K562 (cell line): Measurements from ENCODE around the gene MCTS1. TPM values are rescaled to one million over a fixed set of nuclear protein-coding genes. Genes with fewer than 3 reads are reported as not detected.

ENCODE experiments used
- ARHGAP35 ChIP-seq: fragments of 450-650 bp; IDR thresholded peaks from 2 replicates; pipeline ENCODE4 v1.6.1; 2018; ENCODE audit not compliant: partially characterized antibody
- CBFA2T3 ChIP-seq: fragments of 450-650 bp; IDR thresholded peaks from 2 replicates; pipeline ENCODE4 v1.6.1; 2017
- CBX3 ChIP-seq, 2 experiments: IDR thresholded peaks; 1 replicate in 1 of 2; 2 replicates in 1 of 2; pipeline ENCODE4 v1.6.1; 2012; ENCODE audit warnings: inconsistent platforms in 2 of 2, low read length in 2 of 2, borderline replicate concordance in 1 of 2, control low read depth in 1 of 2
- DMBX1 ChIP-seq: fragments of 250-450 bp; sonication (Bioruptor Pico); IDR thresholded peaks from 2 replicates; pipeline ENCODE4 v1.8.0; 2022; ENCODE audit warnings: inconsistent platforms, mild to moderate bottlenecking, moderate library complexity, borderline replicate concordance
- EP400 ChIP-seq: fragments of 450-650 bp; IDR thresholded peaks from 2 replicates; pipeline ENCODE4 v1.6.1; 2017; ENCODE audit warnings: antibody characterized with exemption, mild to moderate bottlenecking, moderate library complexity
- JUN ChIP-seq, 2 experiments: sonication (generic) in 1 of 2; formaldehyde crosslinking in 1 of 2; IDR thresholded peaks; 2 replicates each; pipeline versions ENCODE4 v1.6.1 to v1.8.0; 2012 to 2022; ENCODE audit warnings: borderline replicate concordance in 2 of 2, mild to moderate bottlenecking in 2 of 2, improper control_type of control experiment in 1 of 2, low read depth in 1 of 2, low read length in 1 of 2, missing genetic modification reagents in 1 of 2
- JUND ChIP-seq, 2 experiments: IDR thresholded peaks; 2 replicates in 1 of 2; 3 replicates in 1 of 2; pipeline ENCODE4 v1.6.1; 2011; ENCODE audit warnings: borderline replicate concordance in 2 of 2, low read depth in 2 of 2, low read length in 2 of 2, improper control_type of control experiment in 1 of 2, missing biosample characterization in 1 of 2, missing genetic modification characterization in 1 of 2, missing genetic modification reagents in 1 of 2
- L3MBTL2 ChIP-seq: fragments of 450-650 bp; IDR thresholded peaks from 2 replicates; pipeline ENCODE4 v1.6.1; 2016; ENCODE audit warnings: mild to moderate bottlenecking, moderate library complexity
- POLR2A ChIP-seq: fragments of 450-650 bp; conservative IDR thresholded peaks from 2 replicates; pipeline ENCODE4 v1.6.1; 2016
- RHOXF2B ChIP-seq: fragments of 250-450 bp; sonication (Bioruptor Pico); conservative IDR thresholded peaks from 2 replicates; pipeline ENCODE4 v1.5.1; 2021
- YY1 ChIP-seq, 3 experiments: IDR thresholded peaks; 2 replicates each; pipeline ENCODE4 v1.6.1; 2011; ENCODE audit warnings: low read length in 2 of 3, mild to moderate bottlenecking in 2 of 3, moderate library complexity in 2 of 3, borderline replicate concordance in 1 of 3, control low read depth in 1 of 3, low read depth in 1 of 3; ENCODE audit not compliant: insufficient read depth in 3 of 3, insufficient replicate concordance in 2 of 3, control insufficient read depth in 1 of 3, insufficient read length in 1 of 3; ENCODE audit errors: extremely low read depth in 1 of 3
- ZNF316 ChIP-seq: fragments of 450-650 bp; IDR thresholded peaks from 2 replicates; pipeline ENCODE4 v1.6.1; 2016
- polyA plus RNA-seq, 8 experiments: library from polyadenylated mRNA; depleted of rRNA in 4 of 8; stranded (reverse) in 5 of 8; unstranded in 3 of 8; fragments of >200 nt; fragmentation: Nextera tagmentation in 2 of 8; fragmentation: Illumina TruSeq in 1 of 8; extraction: Ambion mirVana in 2 of 8; extraction: Trizol in 1 of 8; gene quantifications; 2 replicates each; pipeline versions ENCODE4 v1.2.1 to v1.2.3, GENCODE V29; 2011 to 2014; ENCODE audit warnings: inconsistent platforms in 1 of 8, missing spikeins in 1 of 8
- total RNA-seq, 7 experiments: library from RNA; depleted of rRNA in 6 of 7; stranded (reverse); fragments of >200 nt in 6 of 7; fragmentation: Illumina TruSeq in 2 of 7; extraction: Trizol in 2 of 7; gene quantifications; 2 replicates each; pipeline versions ENCODE4 v1.2.1 to v1.2.3, GENCODE V29; 2011 to 2021; ENCODE audit warnings: low replicate concordance in 1 of 7
- TF ChIP-seq, protein P1 (sequence below): sonication (generic); formaldehyde crosslinking; IDR thresholded peaks from 2 replicates; pipeline ENCODE4 v1.9.0; 2022; ENCODE audit warnings: mild to moderate bottlenecking, missing genetic modification reagents
- TF ChIP-seq, protein P2 (sequence below): fragments of 250-450 bp; sonication (Bioruptor Pico); IDR thresholded peaks from 2 replicates; pipeline ENCODE4 v1.8.0; 2021; ENCODE audit warnings: moderate library complexity, mild to moderate bottlenecking, inconsistent platforms
- TF ChIP-seq, protein P3 (sequence below): fragments of 250-450 bp; sonication (Bioruptor Pico); IDR thresholded peaks from 2 replicates; pipeline ENCODE4 v1.5.0; 2021; ENCODE audit warnings: mild to moderate bottlenecking, moderate library complexity
- TF ChIP-seq, protein P4 (sequence below): fragments of 450-650 bp; IDR thresholded peaks from 2 replicates; pipeline ENCODE4 v1.6.1; 2016
- TF ChIP-seq, protein P5 (sequence below), 2 experiments: fragments of 450-650 bp; conservative IDR thresholded peaks; 2 replicates each; pipeline ENCODE4 v1.6.1; 2017; ENCODE audit warnings: mild to moderate bottlenecking in 2 of 2, moderate library complexity in 2 of 2

The MCTS1 gene
- total and polyA plus RNA-seq, 9 of the 15 experiments (the other 6 are each of a cell fraction or from before 2014, with no cell fraction given): 65.3 to 300 (median 152) TPM

DNA sequence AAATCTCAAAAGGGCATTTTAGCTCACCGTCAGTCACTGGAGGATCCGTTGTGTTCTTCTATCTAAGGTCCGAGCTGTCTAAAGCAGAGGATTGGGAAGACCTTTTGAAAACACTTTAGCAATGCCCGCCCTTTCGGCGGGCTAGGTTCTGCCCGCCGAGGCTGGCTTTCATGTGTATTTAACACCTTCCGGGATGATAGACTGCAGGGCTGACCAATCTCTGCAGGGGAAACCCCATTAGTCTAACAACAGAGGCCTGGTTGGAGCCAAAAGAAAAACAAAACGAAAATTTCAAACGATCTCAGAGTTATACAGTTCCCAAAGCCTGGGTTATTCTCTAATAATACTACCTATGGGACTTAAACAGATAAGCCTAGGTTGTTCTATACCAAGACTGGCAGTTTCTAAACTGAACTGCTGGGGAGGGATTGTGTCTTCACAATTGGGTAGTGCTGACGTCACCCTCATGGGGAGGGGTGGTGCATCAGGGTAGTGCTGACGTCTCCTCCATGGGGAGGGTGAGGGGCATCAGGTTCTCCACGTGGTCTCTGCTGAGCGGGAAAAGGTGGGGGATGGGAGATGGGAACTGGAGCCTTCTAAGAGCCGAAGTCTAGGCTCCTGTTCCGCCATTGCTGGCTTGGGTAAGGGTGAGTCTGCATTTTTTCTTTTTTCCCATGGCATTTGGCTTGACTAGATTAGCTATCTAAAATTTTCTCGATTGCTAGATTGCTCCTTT is 28.4 kb upstream of the MCTS1 start (continued):
- peak; percentile 30; the same call in 1 of the 2 replicates for TF ChIP-seq ZNF316
- no peak for TF ChIP-seq RHOXF2B (CRISPR knock-in tag)
- TF ChIP-seq POLR2A: no peak
- peak; percentile 56 for TF ChIP-seq JUND (IDR thresholded peaks at IDR 0.05; ENCODE audit: borderline replicate concordance, low read depth, low read length)
- peak; percentile 70; the same call in 2 of the 3 replicates for TF ChIP-seq JUND (tag; IDR thresholded peaks at IDR 0.05; ENCODE audit: borderline replicate concordance, low read depth, low read length)
- TF ChIP-seq DMBX1 (CRISPR knock-in tag): no peak
- no peak for TF ChIP-seq CBFA2T3
- TF ChIP-seq, protein P1, sequence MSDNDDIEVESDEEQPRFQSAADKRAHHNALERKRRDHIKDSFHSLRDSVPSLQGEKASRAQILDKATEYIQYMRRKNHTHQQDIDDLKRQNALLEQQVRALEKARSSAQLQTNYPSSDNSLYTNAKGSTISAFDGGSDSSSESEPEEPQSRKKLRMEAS (CRISPR knock-in tag): peak; percentile 72
- TF ChIP-seq EP400: 0 out of 2 replicates have a peak, but pooled peaks have one; percentile 25
- TF ChIP-seq, protein P2, sequence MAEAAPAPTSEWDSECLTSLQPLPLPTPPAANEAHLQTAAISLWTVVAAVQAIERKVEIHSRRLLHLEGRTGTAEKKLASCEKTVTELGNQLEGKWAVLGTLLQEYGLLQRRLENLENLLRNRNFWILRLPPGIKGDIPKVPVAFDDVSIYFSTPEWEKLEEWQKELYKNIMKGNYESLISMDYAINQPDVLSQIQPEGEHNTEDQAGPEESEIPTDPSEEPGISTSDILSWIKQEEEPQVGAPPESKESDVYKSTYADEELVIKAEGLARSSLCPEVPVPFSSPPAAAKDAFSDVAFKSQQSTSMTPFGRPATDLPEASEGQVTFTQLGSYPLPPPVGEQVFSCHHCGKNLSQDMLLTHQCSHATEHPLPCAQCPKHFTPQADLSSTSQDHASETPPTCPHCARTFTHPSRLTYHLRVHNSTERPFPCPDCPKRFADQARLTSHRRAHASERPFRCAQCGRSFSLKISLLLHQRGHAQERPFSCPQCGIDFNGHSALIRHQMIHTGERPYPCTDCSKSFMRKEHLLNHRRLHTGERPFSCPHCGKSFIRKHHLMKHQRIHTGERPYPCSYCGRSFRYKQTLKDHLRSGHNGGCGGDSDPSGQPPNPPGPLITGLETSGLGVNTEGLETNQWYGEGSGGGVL (CRISPR knock-in tag): no peak
- TF ChIP-seq, protein P3, sequence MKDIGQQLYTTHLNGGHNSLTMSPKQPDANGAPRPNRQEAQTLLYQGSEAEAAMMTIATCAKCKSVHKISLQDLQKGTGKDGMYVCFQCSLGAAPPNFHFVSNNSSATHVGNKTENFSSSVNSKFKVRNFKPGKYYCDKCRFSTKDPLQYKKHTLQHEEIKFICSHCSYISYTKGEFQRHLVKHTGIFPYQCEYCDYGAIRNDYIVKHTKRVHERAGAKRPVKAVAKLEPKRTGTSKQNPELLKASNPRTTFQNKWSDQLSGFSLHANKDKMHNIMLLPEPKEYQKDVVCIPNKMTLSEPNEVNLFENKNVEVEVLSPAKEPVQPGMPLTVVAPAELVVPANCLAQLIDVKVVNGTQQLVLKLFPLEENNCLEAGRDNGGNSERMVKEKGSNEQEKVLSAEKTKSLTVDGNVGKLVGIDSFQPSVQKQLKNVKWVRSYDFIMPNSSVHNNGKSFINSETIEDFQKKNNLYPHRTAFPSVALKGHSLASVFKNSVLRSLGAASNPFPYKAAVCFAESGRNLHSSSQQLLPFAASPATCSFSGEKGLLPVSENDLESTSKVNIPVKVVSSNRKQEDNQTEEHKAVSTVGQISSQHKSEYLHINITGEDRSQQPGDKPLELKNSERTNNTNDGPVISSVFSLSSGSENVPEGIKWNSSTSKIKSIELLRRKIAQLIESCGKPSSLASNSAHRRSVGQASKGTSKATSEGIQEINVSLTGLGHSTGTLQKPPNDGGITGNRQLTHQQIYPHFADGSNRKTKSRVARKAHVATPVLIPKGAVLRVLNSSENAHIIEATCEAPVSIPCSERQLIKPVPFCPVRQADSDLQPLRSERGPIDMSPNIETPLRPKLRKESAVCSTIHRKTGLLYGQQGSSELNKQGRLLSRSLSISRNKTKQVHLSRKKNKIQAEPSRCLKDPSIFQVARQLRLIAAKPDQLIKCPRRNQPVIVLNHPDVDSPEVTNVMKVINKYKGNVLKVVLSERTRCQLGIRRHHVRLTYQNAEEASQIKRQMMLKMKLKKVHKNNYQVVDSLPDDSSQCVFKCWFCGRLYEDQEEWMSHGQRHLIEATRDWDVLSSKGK (CRISPR knock-in tag): no peak
- TF ChIP-seq, protein P4, sequence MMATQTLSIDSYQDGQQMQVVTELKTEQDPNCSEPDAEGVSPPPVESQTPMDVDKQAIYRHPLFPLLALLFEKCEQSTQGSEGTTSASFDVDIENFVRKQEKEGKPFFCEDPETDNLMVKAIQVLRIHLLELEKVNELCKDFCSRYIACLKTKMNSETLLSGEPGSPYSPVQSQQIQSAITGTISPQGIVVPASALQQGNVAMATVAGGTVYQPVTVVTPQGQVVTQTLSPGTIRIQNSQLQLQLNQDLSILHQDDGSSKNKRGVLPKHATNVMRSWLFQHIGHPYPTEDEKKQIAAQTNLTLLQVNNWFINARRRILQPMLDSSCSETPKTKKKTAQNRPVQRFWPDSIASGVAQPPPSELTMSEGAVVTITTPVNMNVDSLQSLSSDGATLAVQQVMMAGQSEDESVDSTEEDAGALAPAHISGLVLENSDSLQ: peak; percentile 68; the same call in 1 of the 2 replicates
- TF ChIP-seq, protein P5, sequence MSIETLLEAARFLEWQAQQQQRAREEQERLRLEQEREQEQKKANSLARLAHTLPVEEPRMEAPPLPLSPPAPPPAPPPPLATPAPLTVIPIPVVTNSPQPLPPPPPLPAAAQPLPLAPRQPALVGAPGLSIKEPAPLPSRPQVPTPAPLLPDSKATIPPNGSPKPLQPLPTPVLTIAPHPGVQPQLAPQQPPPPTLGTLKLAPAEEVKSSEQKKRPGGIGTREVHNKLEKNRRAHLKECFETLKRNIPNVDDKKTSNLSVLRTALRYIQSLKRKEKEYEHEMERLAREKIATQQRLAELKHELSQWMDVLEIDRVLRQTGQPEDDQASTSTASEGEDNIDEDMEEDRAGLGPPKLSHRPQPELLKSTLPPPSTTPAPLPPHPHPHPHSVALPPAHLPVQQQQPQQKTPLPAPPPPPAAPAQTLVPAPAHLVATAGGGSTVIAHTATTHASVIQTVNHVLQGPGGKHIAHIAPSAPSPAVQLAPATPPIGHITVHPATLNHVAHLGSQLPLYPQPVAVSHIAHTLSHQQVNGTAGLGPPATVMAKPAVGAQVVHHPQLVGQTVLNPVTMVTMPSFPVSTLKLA (conservative IDR thresholded peaks at IDR 0.05): peak in 1 of 2 experiments; percentile 38; a peak in 1 of 4 replicates
- TF ChIP-seq L3MBTL2: peak; percentile 86
- TF ChIP-seq YY1 (IDR thresholded peaks at IDR 0.05; ENCODE audit: borderline replicate concordance in 1 of 3, control insufficient read depth in 1 of 3, extremely low read depth in 1 of 3, insufficient read depth in 3 of 3, insufficient read length in 1 of 3, insufficient replicate concordance in 2 of 3, low read depth in 1 of 3, low read length in 2 of 3): peak in 1 of 3 experiments; percentile 25
- TF ChIP-seq CBX3 (IDR thresholded peaks at IDR 0.05; ENCODE audit: borderline replicate concordance in 1 of 2, low read length in 2 of 2): peak in 1 of 2 experiments; percentile 28; a peak in 1 of 3 replicates
- 0 out of 2 replicates have a peak, but pooled peaks have one; percentile 46 for TF ChIP-seq JUN (IDR thresholded peaks at IDR 0.05; ENCODE audit: borderline replicate concordance, low read depth, low read length)
- no peak for TF ChIP-seq JUN (CRISPR knock-in tag; IDR thresholded peaks at IDR 0.05; ENCODE audit: borderline replicate concordance)
- TF ChIP-seq ARHGAP35: no peak
